B cell (primary cell): Measurements from ENCODE around the gene PON3.

Experiments used
- EZH2 ChIP-seq: IDR thresholded peaks from 2 replicates; pipeline ENCODE4 v1.6.1; 2012; ENCODE audit warnings: borderline replicate concordance, low read depth, mild to moderate bottlenecking, moderate library complexity, low read length; ENCODE audit not compliant: insufficient read depth, poor library complexity, severe bottlenecking
- TF ChIP-seq, protein P1 (sequence below): fragments of 200-600 bp; IDR thresholded peaks from one replicate; pipeline ENCODE4 v1.8.0; 2022; ENCODE audit warnings: antibody characterized with exemption, mild to moderate bottlenecking

DNA sequence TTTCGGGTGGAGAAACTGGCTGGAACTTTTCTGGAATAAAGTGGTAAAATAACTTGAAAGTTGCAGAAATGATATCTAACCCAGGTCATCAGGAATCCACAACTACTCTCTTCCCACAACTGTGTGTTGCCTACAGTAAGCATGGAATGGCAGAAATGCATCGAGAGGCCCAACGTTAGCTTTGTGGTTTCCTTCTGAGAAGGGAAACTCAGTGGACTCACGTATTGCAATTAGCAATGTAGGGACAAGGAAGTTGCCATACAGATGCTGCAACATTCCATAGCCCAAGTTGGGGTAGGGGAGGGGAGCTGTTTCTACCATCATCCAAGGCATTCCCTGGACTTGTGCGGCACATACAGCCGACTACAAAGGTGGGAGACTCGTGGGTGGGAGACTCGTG lies 73.8 kb downstream of the PON3 start:
- TF ChIP-seq, protein P1, sequence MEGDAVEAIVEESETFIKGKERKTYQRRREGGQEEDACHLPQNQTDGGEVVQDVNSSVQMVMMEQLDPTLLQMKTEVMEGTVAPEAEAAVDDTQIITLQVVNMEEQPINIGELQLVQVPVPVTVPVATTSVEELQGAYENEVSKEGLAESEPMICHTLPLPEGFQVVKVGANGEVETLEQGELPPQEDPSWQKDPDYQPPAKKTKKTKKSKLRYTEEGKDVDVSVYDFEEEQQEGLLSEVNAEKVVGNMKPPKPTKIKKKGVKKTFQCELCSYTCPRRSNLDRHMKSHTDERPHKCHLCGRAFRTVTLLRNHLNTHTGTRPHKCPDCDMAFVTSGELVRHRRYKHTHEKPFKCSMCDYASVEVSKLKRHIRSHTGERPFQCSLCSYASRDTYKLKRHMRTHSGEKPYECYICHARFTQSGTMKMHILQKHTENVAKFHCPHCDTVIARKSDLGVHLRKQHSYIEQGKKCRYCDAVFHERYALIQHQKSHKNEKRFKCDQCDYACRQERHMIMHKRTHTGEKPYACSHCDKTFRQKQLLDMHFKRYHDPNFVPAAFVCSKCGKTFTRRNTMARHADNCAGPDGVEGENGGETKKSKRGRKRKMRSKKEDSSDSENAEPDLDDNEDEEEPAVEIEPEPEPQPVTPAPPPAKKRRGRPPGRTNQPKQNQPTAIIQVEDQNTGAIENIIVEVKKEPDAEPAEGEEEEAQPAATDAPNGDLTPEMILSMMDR: no peak
- no peak for TF ChIP-seq EZH2
